ENCODE measurements around the gene AHCYL2. TPM values are rescaled to one million over a fixed set of nuclear protein-coding genes. Genes with fewer than 3 reads are reported as not detected.

AHCYL2 gene
- total RNA-seq, 1 donor from 2014 or later = 10.1 TPM

DNA sequence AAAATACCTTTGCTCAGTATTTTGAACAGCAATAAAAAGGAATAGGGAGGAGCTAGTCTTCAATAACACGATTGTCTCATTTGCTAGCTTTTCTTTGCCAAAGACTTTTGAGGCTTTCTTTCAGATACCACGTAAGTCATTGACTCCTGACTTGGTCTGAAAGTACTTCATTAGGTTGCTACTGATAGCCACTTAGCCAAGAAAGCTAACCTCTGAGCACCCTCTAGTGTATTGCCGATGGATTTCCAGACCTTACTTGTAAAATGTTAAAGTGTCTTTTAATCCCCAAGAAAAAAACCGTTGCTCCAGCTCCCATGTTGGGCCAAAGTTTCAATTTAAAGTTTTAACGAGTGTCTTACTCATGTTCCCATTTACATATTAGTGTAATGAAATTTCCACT lies 146.0 kb downstream of the AHCYL2 start:
- H3K27me3 ChIP-seq (ENCODE audit: control insufficient read depth, insufficient read depth, low read length) = no peaks in the 10 kb centered on the region
- no peak for TF ChIP-seq CTCF (IDR thresholded peaks at IDR 0.05; ENCODE audit: insufficient read depth, low read length, poor library complexity, severe bottlenecking)
- H3K36me3 ChIP-seq (ENCODE audit: control insufficient read depth, insufficient read depth, low read length) = no peaks in the 10 kb centered on the region
- no peak overlapping the region for H3K4me3 ChIP-seq (ENCODE audit: low read depth, low read length)
- DNase-seq (ENCODE audit: low read depth) = no peak

DNA sequence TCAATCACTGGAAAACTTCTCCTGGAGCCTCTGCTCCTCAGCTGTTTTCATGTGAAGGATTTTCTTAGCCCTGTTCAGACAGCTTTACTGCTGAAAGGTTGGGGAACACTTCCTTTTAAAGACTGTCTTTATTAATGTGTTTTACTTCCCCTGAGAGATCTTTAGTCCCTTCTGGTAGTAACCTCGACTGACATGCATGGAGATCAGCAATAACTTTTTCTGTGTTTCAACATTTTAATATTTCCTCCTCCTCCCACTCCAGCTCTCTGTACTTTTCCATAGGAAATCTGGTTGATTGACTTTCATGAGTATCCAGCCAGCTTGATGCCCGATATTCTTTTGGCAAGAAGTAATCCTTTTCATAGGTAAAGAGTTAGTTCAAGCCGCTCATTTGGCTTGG lies 146.7 kb downstream of the AHCYL2 start:
- TF ChIP-seq CTCF (IDR thresholded peaks at IDR 0.05; ENCODE audit: insufficient read depth, low read length, poor library complexity, severe bottlenecking) = no peak
- DNase-seq (ENCODE audit: low read depth) = no peak
- Histone ChIP-seq H3K36me3 (ENCODE audit: control insufficient read depth, insufficient read depth, low read length) (no peaks in the 10 kb centered on the region), H3K27me3 (ENCODE audit: control insufficient read depth, insufficient read depth, low read length) (no peaks in the 10 kb centered on the region), H3K4me3 (ENCODE audit: low read depth, low read length) (no peak overlapping the region)

DNA sequence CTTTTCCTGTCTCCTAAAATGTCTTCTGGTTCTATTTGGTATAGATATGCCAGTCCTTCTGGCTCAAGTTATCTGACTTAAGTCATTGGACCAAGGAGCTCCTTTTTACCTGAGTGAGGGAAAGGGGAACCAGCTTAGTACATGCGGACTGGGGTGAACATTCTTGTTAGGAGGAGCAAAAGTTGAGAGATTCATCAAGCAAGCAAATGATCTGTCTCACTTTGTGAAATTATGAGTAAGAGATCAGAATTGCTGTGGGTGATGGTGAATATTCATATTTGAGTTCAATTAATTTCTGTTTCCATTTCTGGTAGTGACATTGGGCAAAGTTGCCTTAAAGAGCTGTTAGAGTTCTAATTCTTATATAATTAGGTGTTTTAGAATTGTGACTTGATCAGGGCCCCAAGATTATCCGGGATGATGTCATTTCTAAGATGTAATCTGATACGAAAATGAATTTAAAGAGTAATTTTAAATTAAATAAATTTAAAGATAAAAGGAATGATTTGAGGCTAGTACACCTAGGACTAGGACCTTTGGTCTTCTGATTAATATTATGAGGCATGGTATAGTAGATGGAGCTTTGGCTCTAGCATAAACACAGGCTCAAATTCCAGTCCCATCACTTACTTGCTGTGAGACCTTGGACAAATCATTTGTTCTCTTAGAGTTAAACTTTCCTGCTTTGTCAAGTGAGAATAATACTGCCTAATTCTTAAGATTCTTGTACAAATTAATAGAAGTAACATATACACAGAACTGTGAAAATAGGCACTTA lies 149.0 kb downstream of the AHCYL2 start:
- H3K27me3 ChIP-seq (ENCODE audit: control insufficient read depth, insufficient read depth, low read length) = no peaks in the 10 kb centered on the region
- H3K36me3 ChIP-seq (ENCODE audit: control insufficient read depth, insufficient read depth, low read length) = no peaks in the 10 kb centered on the region
- TF ChIP-seq CTCF (IDR thresholded peaks at IDR 0.05; ENCODE audit: insufficient read depth, low read length, poor library complexity, severe bottlenecking) = no peak
- no peak overlapping the region for H3K4me3 ChIP-seq (ENCODE audit: low read depth, low read length)
- no peak for DNase-seq (ENCODE audit: low read depth)

DNA sequence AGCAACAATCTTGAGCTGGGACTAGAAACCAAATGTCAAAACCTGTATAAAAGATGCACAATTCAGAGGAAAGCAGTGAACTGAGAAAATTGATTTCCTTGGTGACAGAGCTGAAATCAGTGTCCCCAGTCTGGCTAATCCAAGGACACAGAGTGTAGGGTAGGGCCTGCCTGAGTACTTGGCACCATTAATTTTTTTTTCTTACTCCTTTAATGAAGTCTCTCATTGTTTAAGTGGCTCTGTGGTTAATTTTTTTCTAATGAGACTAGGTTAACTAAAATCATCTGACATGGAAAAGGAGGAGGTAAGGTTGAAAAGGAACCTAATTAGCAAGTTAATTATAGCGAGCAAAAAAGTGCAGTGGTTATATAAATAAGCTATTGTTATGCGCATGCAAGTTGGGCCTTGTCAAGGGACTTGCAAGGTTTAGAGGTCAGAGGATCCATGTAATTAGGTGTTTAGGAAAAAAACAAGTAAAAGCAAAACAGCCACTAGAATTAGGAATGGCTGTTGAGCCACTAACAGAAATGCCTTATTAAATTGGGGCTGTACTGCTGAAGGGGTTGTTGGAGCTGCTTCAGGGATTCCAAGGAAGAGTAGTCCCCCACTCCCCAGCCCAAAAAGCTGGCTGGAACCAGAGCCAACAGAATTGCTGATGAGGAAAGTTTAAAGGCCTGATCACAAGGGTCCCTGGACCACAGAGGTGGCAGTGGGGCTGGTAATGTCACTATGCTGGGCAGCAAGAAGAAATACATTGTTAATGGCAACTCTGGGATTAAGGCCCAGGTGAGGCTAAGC lies 150.5 kb downstream of the AHCYL2 start:
- H3K27me3 ChIP-seq (ENCODE audit: control insufficient read depth, insufficient read depth, low read length) = no peaks in the 10 kb centered on the region
- no peak for DNase-seq (ENCODE audit: low read depth)
- TF ChIP-seq CTCF (IDR thresholded peaks at IDR 0.05; ENCODE audit: insufficient read depth, low read length, poor library complexity, severe bottlenecking) = no peak

GRCh38 chr7:129376076-129376777 lies 151.4 kb downstream of the AHCYL2 start:
- peak; percentile 51 for TF ChIP-seq CTCF (IDR thresholded peaks at IDR 0.05; ENCODE audit: insufficient read depth, low read length, poor library complexity, severe bottlenecking)
- Histone ChIP-seq H3K27me3 (ENCODE audit: control insufficient read depth, insufficient read depth, low read length) (no peaks in the 10 kb centered on the region), H3K4me3 (ENCODE audit: low read depth, low read length) (no peak overlapping the region), H3K36me3 (ENCODE audit: control insufficient read depth, insufficient read depth, low read length) (no peaks in the 10 kb centered on the region)
- DNase-seq (ENCODE audit: low read depth) = no peak

More for the DNA sequence above, 150.5 kb downstream of the AHCYL2 start:
- H3K4me3 ChIP-seq (ENCODE audit: low read depth, low read length) = no peak overlapping the region
- H3K36me3 ChIP-seq (ENCODE audit: control insufficient read depth, insufficient read depth, low read length) = no peaks in the 10 kb centered on the region

All from kidney epithelial cell (primary cell).